HCT116 (cell line): ENCODE results near the gene SCN3A. TPM values are rescaled to one million over a fixed set of nuclear protein-coding genes. Genes with fewer than 3 reads are reported as not detected.

Experiments used
- ATAC-seq: fragments of 200-7000 bp; cut with Tn5 transposase; 2 replicates; pipeline ENCODE4 v1.9.1; 2020; ENCODE audit warnings: mild to moderate bottlenecking, moderate library complexity
- BruUV-seq: library from RNA; stranded (reverse); fragments of 400-500 nt; replicated peaks from 2 replicates; lab custom pipeline; 2021; lab: Mats Ljungman, UMichigan
- CTCF ChIA-PET: fragments of 300-600 bp; sonication (Branson Sonifier 250); formaldehyde crosslinking; loops from one replicate; lab custom pipeline; 2021; ENCODE audit warnings: antibody characterized with exemption; lab: Charles Lee
- POLR2A ChIA-PET: fragments of 300-600, 350-600 bp; sonication (Branson Sonifier 250); formaldehyde crosslinking; loops from one replicate; lab custom pipeline; 2021; ENCODE audit warnings: antibody characterized with exemption; lab: Charles Lee
- RAD21 ChIA-PET, 2 experiments: fragments of 300-600 bp; sonication (Branson Sonifier 250); formaldehyde crosslinking; loops; one replicate each; lab custom pipeline; 2023; ENCODE audit warnings: low total read pairs in 2 of 2; ENCODE audit not compliant: uncharacterized antibody in 2 of 2, unreplicated experiment in 2 of 2, low non-redundant PET in 1 of 2; lab: Charles Lee
- DNase-seq: peaks from one replicate; pipeline ENCODE4 v3.0.0-alpha.2; 2010; ENCODE audit warnings: low read depth, low spot score
- H2AFZ ChIP-seq: fragments of 200-600 bp; shearing (Covaris generic), sonication (generic); 2 replicates; pipeline ENCODE4 v1.6.1; 2017; ENCODE audit warnings: low read depth, mixed run types, mixed read lengths, antibody characterized with exemption, low read length; ENCODE audit not compliant: poor library complexity, severe bottlenecking
- H3K27ac ChIP-seq: 2 replicates; pipeline ENCODE4 v1.5.1; 2012; ENCODE audit warnings: low read depth, low read length
- H3K27me3 ChIP-seq: fragments of 200-600 bp; sonication (generic); 2 replicates; pipeline ENCODE4 v1.6.1; 2016; ENCODE audit warnings: mixed run types, low read length, mixed read lengths; ENCODE audit not compliant: insufficient read depth
- H3K36me3 ChIP-seq, 2 experiments: fragments of 200-500 bp in 1 of 2; fragments of 200-600 bp in 1 of 2; sonication (Bioruptor generic) in 1 of 2; sonication (generic) in 1 of 2; 2 replicates each; pipeline versions ENCODE4 v1.5.1 to v1.6.1; 2014 to 2016; ENCODE audit warnings: low read length in 2 of 2, inconsistent platforms in 1 of 2, mixed read lengths in 1 of 2, mixed run types in 1 of 2; ENCODE audit not compliant: insufficient read depth in 2 of 2, control insufficient read depth in 1 of 2
- H3K4me1 ChIP-seq, 2 experiments: fragments of 200-600 bp in 1 of 2; sonication (generic) in 1 of 2; 2 replicates each; pipeline versions ENCODE4 v1.5.1 to v1.6.1; 2012 to 2017; ENCODE audit warnings: low read length in 2 of 2, inconsistent platforms in 1 of 2, mild to moderate bottlenecking in 1 of 2, mixed read lengths in 1 of 2, mixed run types in 1 of 2, moderate library complexity in 1 of 2; ENCODE audit not compliant: insufficient read depth in 2 of 2, control insufficient read depth in 1 of 2
- H3K4me2 ChIP-seq: fragments of 200-600 bp; sonication (generic); 2 replicates; pipeline ENCODE4 v1.6.1; 2017; ENCODE audit warnings: mixed run types, low read length, mixed read lengths
- H3K4me3 ChIP-seq, 2 experiments: fragments of 200-600 bp in 1 of 2; sonication (generic) in 1 of 2; replicated peaks in 1 of 2; 2 replicates each; pipeline ENCODE4 v1.5.1; 2011 to 2016; ENCODE audit warnings: low read length in 2 of 2, control low read depth in 1 of 2, low read depth in 1 of 2, mild to moderate bottlenecking in 1 of 2, mixed read lengths in 1 of 2, mixed run types in 1 of 2
- H3K79me2 ChIP-seq: fragments of 200-600 bp; sonication (generic); 2 replicates; pipeline ENCODE4 v1.6.1; 2017; ENCODE audit warnings: mild to moderate bottlenecking, mixed run types, low read length, moderate library complexity, mixed read lengths; ENCODE audit not compliant: insufficient read depth
- H3K9ac ChIP-seq: fragments of 200-600 bp; sonication (generic); 2 replicates; pipeline ENCODE4 v1.6.1; 2016; ENCODE audit warnings: low read length, mixed read lengths
- H3K9me2 ChIP-seq: fragments of 200-600 bp; sonication (generic), shearing (Covaris generic); 2 replicates; pipeline ENCODE4 v1.6.1; 2017; ENCODE audit warnings: mixed run types, mild to moderate bottlenecking, moderate library complexity; ENCODE audit not compliant: insufficient read depth
- H3K9me3 ChIP-seq, 2 experiments: fragments of 200-500 bp in 1 of 2; fragments of 200-600 bp in 1 of 2; sonication (Bioruptor generic) in 1 of 2; sonication (generic) in 1 of 2; 2 replicates each; pipeline ENCODE4 v1.6.1; 2014 to 2017; ENCODE audit warnings: low read length in 2 of 2, mixed read lengths in 2 of 2, inconsistent platforms in 1 of 2, low read depth in 1 of 2, mild to moderate bottlenecking in 1 of 2, mixed run types in 1 of 2, moderate library complexity in 1 of 2; ENCODE audit not compliant: control insufficient read depth in 1 of 2, insufficient read depth in 1 of 2
- H4K20me1 ChIP-seq: fragments of 200-600 bp; sonication (generic), shearing (Covaris generic); 2 replicates; pipeline ENCODE4 v1.6.1; 2017; ENCODE audit warnings: mixed run types, mild to moderate bottlenecking, moderate library complexity; ENCODE audit not compliant: insufficient read depth
- CBX3 ChIP-seq: IDR thresholded peaks from 2 replicates; pipeline ENCODE4 v1.6.1; 2012; ENCODE audit warnings: low read depth
- EGR1 ChIP-seq: IDR thresholded peaks from 2 replicates; pipeline ENCODE4 v1.6.1; 2012; ENCODE audit warnings: low read depth
- ELF1 ChIP-seq: IDR thresholded peaks from 2 replicates; pipeline ENCODE4 v1.6.1; 2012; ENCODE audit warnings: low read depth, borderline replicate concordance
- EZH2 ChIP-seq: fragments of 200-600 bp; sonication (generic); IDR thresholded peaks from 2 replicates; pipeline ENCODE4 v1.6.1; 2017; ENCODE audit warnings: antibody characterized with exemption, mixed run types
- EZH2phosphoT487 ChIP-seq: fragments of 200-600 bp; IDR thresholded peaks from 2 replicates; pipeline ENCODE4 v1.6.1; 2018; ENCODE audit warnings: antibody characterized with exemption, borderline replicate concordance
- RAD21 ChIP-seq: IDR thresholded peaks from 2 replicates; pipeline ENCODE4 v1.6.1; 2012; ENCODE audit warnings: low read depth, mild to moderate bottlenecking
- ZNF274 ChIP-seq: fragments of 200-500 bp; sonication (Bioruptor generic); IDR thresholded peaks from 2 replicates; pipeline ENCODE4 v1.6.1; 2014; ENCODE audit warnings: mild to moderate bottlenecking, low read depth, low read length, inconsistent platforms
- intact Hi-C: fragments of 100-400 bp; cut with micrococcal nuclease; formaldehyde crosslinking; loops from 2 replicates; pipeline ENCODE4 v1.10.0; 2022
- total RNA-seq: library from RNA; stranded (reverse); gene quantifications from one replicate; pipeline ENCODE4 v1.2.1, GENCODE V29; 2021; ENCODE audit not compliant: unreplicated experiment
- TF ChIP-seq, protein P1 (sequence below): IDR thresholded peaks from 2 replicates; pipeline ENCODE4 v1.6.1; 2012; ENCODE audit warnings: low read depth
- TF ChIP-seq, protein P2 (sequence below): IDR thresholded peaks from 2 replicates; pipeline ENCODE4 v1.6.1; 2011; ENCODE audit warnings: mild to moderate bottlenecking, low read length, moderate library complexity; ENCODE audit not compliant: insufficient replicate concordance; ENCODE audit errors: extremely low read depth

Gene SCN3A
- total RNA-seq, 1 experiment from 2014 or later: not detected

DNA sequence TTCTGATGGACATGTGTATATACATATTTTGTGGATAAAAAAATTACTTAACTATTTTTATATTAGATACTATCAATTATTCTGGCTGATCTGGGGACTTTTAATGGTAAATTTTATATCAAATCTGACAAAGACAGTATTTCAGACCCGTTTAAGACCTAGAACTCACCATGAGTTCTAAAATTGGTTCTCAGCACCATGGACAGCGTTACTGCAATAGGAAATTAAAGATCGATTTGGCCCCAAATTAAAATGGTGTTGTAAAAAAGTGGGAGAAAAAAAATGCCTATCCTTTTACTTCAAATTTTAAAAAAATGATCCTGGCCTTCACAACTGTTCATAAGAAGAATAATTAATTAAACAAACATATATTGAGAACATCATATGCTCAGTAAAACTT is 34.4 kb upstream of the SCN3A start:
- DNase-seq (no peak), ATAC-seq (no peak)
- Histone ChIP-seq H3K79me2 (no peaks in the 10 kb centered on the region), H4K20me1 (no peaks in the 10 kb centered on the region), H2AFZ (no peak overlapping the region), H3K36me3 (no peaks in the 10 kb centered on the region), H3K27me3 (peaks cover 5% of the 10 kb centered on the region; the same call in 1 of the 2 replicates), H3K9me2 (no peaks in the 10 kb centered on the region), H3K27ac (no peak overlapping the region), H3K4me1 (no peaks in the 10 kb centered on the region), H3K9ac (no peak overlapping the region), H3K9me3 (no peaks in the 10 kb centered on the region), H3K4me3 (no peak overlapping the region), H3K4me2 (no peak overlapping the region)
- no TSS peak for BruUV-seq
- ChIA-PET POLR2A (no interaction called here), CTCF (interaction anchor here (1.0 to 1.8 kb wide), 5 partner anchors 35 to 890 kb away, joined by 3 to 12 read pairs (median 6); partner anchors contain the start of genes SCN1A and SCN3A), RAD21 (interaction anchor here in 1 of 2 experiments (0.7 kb wide), 1 partner anchor 636 kb away, joined by 3 read pairs; no protein-coding TSS in a partner anchor)
- TF ChIP-seq, protein P1, sequence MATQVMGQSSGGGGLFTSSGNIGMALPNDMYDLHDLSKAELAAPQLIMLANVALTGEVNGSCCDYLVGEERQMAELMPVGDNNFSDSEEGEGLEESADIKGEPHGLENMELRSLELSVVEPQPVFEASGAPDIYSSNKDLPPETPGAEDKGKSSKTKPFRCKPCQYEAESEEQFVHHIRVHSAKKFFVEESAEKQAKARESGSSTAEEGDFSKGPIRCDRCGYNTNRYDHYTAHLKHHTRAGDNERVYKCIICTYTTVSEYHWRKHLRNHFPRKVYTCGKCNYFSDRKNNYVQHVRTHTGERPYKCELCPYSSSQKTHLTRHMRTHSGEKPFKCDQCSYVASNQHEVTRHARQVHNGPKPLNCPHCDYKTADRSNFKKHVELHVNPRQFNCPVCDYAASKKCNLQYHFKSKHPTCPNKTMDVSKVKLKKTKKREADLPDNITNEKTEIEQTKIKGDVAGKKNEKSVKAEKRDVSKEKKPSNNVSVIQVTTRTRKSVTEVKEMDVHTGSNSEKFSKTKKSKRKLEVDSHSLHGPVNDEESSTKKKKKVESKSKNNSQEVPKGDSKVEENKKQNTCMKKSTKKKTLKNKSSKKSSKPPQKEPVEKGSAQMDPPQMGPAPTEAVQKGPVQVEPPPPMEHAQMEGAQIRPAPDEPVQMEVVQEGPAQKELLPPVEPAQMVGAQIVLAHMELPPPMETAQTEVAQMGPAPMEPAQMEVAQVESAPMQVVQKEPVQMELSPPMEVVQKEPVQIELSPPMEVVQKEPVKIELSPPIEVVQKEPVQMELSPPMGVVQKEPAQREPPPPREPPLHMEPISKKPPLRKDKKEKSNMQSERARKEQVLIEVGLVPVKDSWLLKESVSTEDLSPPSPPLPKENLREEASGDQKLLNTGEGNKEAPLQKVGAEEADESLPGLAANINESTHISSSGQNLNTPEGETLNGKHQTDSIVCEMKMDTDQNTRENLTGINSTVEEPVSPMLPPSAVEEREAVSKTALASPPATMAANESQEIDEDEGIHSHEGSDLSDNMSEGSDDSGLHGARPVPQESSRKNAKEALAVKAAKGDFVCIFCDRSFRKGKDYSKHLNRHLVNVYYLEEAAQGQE: peak; percentile 77
- TF ChIP-seq ELF1: no peak
- intact Hi-C loops: loop anchor here (5.0 kb wide), 1 partner anchor 54 kb away; no protein-coding TSS in a partner anchor

DNA sequence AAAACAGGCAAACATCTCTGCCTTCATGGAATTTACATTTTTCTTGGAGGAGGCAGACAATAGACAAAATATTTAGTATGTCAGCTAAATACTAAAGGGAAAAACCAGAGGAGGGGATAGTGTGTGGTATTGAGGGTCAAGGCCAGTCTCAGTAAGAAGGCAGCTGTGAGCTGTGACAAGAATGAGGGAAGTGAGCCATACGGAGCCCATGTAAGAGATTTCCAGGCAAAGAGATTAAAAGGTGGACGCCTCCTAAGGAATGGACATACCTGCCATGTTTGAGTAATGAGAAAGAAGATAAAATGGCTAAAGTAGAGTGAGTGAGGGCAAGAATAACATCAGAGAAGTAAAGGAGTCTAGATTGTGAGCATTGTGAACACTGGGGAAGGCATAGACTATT is 33.2 kb upstream of the SCN3A start:
- Histone ChIP-seq H2AFZ (no peak overlapping the region), H3K36me3 (no peaks in the 10 kb centered on the region), H3K79me2 (no peaks in the 10 kb centered on the region), H3K9me2 (no peaks in the 10 kb centered on the region), H3K4me1 (no peaks in the 10 kb centered on the region), H3K4me3 (no peak overlapping the region), H3K9ac (no peak overlapping the region), H4K20me1 (no peaks in the 10 kb centered on the region), H3K27ac (no peak overlapping the region), H3K4me2 (no peak overlapping the region), H3K9me3 (no peaks in the 10 kb centered on the region), H3K27me3 (peaks cover 5% of the 10 kb centered on the region; the same call in 1 of the 2 replicates)
- ChIA-PET CTCF (interaction anchor here (1.1 kb wide), 1 partner anchor 891 kb away, joined by 3 read pairs; the partner anchor contains the start of gene SCN1A), POLR2A (no interaction called here), RAD21 (no interaction called here)
- intact Hi-C loops: loop anchor here (5.0 kb wide), 1 partner anchor 55 kb away; no protein-coding TSS in a partner anchor
- ATAC-seq (no peak), DNase-seq (no peak)
- BruUV-seq: no TSS peak
- TF ChIP-seq ELF1 (no peak), EZH2 (no peak), EZH2phosphoT487 (no peak), ZNF274 (no peak), RAD21 (no peak), CBX3 (no peak), EGR1 (no peak)
- TF ChIP-seq, protein P1: no peak
- TF ChIP-seq, protein P2, sequence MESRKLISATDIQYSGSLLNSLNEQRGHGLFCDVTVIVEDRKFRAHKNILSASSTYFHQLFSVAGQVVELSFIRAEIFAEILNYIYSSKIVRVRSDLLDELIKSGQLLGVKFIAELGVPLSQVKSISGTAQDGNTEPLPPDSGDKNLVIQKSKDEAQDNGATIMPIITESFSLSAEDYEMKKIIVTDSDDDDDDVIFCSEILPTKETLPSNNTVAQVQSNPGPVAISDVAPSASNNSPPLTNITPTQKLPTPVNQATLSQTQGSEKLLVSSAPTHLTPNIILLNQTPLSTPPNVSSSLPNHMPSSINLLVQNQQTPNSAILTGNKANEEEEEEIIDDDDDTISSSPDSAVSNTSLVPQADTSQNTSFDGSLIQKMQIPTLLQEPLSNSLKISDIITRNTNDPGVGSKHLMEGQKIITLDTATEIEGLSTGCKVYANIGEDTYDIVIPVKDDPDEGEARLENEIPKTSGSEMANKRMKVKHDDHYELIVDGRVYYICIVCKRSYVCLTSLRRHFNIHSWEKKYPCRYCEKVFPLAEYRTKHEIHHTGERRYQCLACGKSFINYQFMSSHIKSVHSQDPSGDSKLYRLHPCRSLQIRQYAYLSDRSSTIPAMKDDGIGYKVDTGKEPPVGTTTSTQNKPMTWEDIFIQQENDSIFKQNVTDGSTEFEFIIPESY: no peak
